Panc1 (cell line): ENCODE results near the gene CHRND.

Experiments
- POLR2AphosphoS5 ChIP-seq: IDR thresholded peaks from 2 replicates; pipeline ENCODE4 v1.6.1; 2012; ENCODE audit warnings: mild to moderate bottlenecking, low read depth, low read length, moderate library complexity
- TF ChIP-seq, protein P1 (sequence below): fragments of 450-650 bp; IDR thresholded peaks from 2 replicates; pipeline ENCODE4 v1.5.1; 2017; ENCODE audit warnings: mild to moderate bottlenecking

- TF ChIP-seq, protein P1, sequence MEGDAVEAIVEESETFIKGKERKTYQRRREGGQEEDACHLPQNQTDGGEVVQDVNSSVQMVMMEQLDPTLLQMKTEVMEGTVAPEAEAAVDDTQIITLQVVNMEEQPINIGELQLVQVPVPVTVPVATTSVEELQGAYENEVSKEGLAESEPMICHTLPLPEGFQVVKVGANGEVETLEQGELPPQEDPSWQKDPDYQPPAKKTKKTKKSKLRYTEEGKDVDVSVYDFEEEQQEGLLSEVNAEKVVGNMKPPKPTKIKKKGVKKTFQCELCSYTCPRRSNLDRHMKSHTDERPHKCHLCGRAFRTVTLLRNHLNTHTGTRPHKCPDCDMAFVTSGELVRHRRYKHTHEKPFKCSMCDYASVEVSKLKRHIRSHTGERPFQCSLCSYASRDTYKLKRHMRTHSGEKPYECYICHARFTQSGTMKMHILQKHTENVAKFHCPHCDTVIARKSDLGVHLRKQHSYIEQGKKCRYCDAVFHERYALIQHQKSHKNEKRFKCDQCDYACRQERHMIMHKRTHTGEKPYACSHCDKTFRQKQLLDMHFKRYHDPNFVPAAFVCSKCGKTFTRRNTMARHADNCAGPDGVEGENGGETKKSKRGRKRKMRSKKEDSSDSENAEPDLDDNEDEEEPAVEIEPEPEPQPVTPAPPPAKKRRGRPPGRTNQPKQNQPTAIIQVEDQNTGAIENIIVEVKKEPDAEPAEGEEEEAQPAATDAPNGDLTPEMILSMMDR = no peak
- no peak for TF ChIP-seq POLR2AphosphoS5
Observed at GRCh38 chr2:232535761-232536530, 10.0 kb downstream of the CHRND start.
